Heart left ventricle (tissue), 16 donors: ENCODE data around the gene MYMK. TPM values are rescaled to one million over a fixed set of nuclear protein-coding genes. Genes with fewer than 3 reads are reported as not detected.

Source experiments
- ATAC-seq, 4 donors: fragments of 200-7000 bp; cut with Tn5 transposase; one replicate each; pipeline ENCODE4 v1.9.1; 2020 to 2022; ENCODE audit warnings: moderate library complexity in 4 of 4, mild to moderate bottlenecking in 3 of 4, moderate number of reproducible peaks in 1 of 4
- DNase-seq, 5 donors: peaks; one replicate each; pipeline ENCODE4 v3.0.0-alpha.2; 2020
- H3K27ac ChIP-seq, 12 donors: fragments of 200-600 bp; sonication (generic) in 4 of 12; one replicate each; pipeline versions ENCODE4 v1.5.0 to v1.8.0; 2016 to 2022; ENCODE audit warnings: mild to moderate bottlenecking in 2 of 12
- H3K27me3 ChIP-seq, 9 donors: fragments of 200-600 bp; sonication (generic) in 2 of 9; one replicate each; pipeline versions ENCODE4 v1.5.1 to v1.8.0; 2016 to 2022; ENCODE audit warnings: mild to moderate bottlenecking in 3 of 9
- H3K36me3 ChIP-seq, 9 donors: fragments of 200-600 bp; sonication (generic) in 2 of 9; one replicate each; pipeline versions ENCODE4 v1.5.0 to v1.8.0; 2018 to 2022; ENCODE audit warnings: mild to moderate bottlenecking in 2 of 9
- H3K4me1 ChIP-seq, 12 donors: fragments of 200-600 bp; sonication (generic) in 4 of 12; one replicate each; pipeline versions ENCODE4 v1.5.0 to v1.8.0; 2016 to 2022; ENCODE audit warnings: mild to moderate bottlenecking in 3 of 12
- H3K4me3 ChIP-seq, 12 donors: fragments of 200-600 bp; sonication (generic) in 4 of 12; one replicate each; pipeline versions ENCODE4 v1.5.0 to v1.8.0; 2017 to 2022; ENCODE audit warnings: mild to moderate bottlenecking in 9 of 12, moderate library complexity in 4 of 12
- H3K9me3 ChIP-seq, 12 donors: fragments of 200-600 bp; sonication (generic) in 4 of 12; one replicate each; pipeline versions ENCODE4 v1.5.0 to v1.8.0; 2016 to 2022; ENCODE audit warnings: mild to moderate bottlenecking in 1 of 12
- CTCF ChIP-seq, 12 donors: fragments of 200-600 bp; sonication (generic) in 4 of 12; IDR thresholded peaks; one replicate each; pipeline versions ENCODE4 v1.5.0 to v1.8.0; 2018 to 2022; ENCODE audit warnings: antibody characterized with exemption in 12 of 12, mild to moderate bottlenecking in 5 of 12
- POLR2A ChIP-seq, 2 donors: fragments of 450-650 bp; IDR thresholded peaks; one replicate each; pipeline ENCODE4 v1.6.1; 2017; ENCODE audit warnings: antibody characterized with exemption in 2 of 2, mild to moderate bottlenecking in 2 of 2, moderate library complexity in 2 of 2
- WGBS, 4 donors: extraction: QIAGEN DNeasy Blood & Tissue Kit in 2 of 4; methylation state at CpG; one replicate each; pipeline versions ENCODE4 v1.1.5 to v1.1.7; 2013 to 2018; 5-methylcytosine and 5-hydroxymethylcytosine counted together
- intact Hi-C, 10 donors: fragments of 100-400 bp; cut with DNase I; formaldehyde crosslinking; loops; one replicate each; pipeline versions ENCODE4 v1.11.1 to v1.14.2; 2022
- long read RNA-seq, 3 donors: library from polyadenylated mRNA; unstranded; transcript quantifications; one replicate each; pipeline ENCODE4 v2.0.0, GENCODE V29; 2020 to 2021
- polyA plus RNA-seq, 2 donors: library from polyadenylated mRNA; stranded (reverse); fragments of 200-250 nt; gene quantifications; one replicate each; pipeline ENCODE4 v1.2.3, GENCODE V29; 2013
- total RNA-seq, 9 donors: library from RNA; depleted of rRNA in 2 of 9; stranded (reverse); fragments of >200 nt in 2 of 9; fragmentation: NEBNext Ultra II Directional in 3 of 9; extraction: Animal tissue kit (Norgen Biotek cat#: 25700) in 3 of 9; gene quantifications; one replicate each; pipeline versions ENCODE4 v1.1.0 to v1.2.4, GENCODE V29; 2016 to 2023
- donor health status: ischemic (EF 13 %, LVEDD 7.1; RV severe dilation, severe dysfunction).
- donor health status: healthy with polysubstance abuse.
- donor health status: DM: no; HTN: yes; CAD: no.
- donor health status: DM: no; HTN: no; CAD: no.
- donor health status: ischemic (EF 25% LVEDD 6.9; RV normal size, moderate dysfunction).
- donor health status: ischemic (EF 25% LVEDD 5.7; RV mildly dilated, moderate dysfunction).
- donor health status: healthy.
- donor health status: DM: yes; HTN: yes; CAD: no.
- donor health status: ischemic (EF 35%, LVEDD 5.7; RV mildly dilated, moderate dysfunction).
- donor health status: nonischemic (EF 11% LVEDD 7.7; RV severe dilation, severe dysfunction).
- donor health status: DM: yes; HTN: yes; CAD: no.
- donor health status: PGD.
- donor health status: ischemic (EF 29% LVEDD 5.4; RV normal size, mild dysfunction).
- donor health status: nonischemic (EF 23%, LVEDD 6.1; RV moderate dilation, normal function).

The MYMK gene
- not detected for total RNA-seq
- polyA plus RNA-seq = not detected
- long read RNA-seq, donor 1 = 0 reads
- long read RNA-seq, donor 2 = 0 reads
- long read RNA-seq, donor 3 = 0 reads

GRCh38 chr9:133524679-133525228, at the start of gene MYMK:
MYMK (minus strand) TSS chr9:133524959; CDS start chr9:133524844, 115 bp downstream.
- TF ChIP-seq CTCF (IDR thresholded peaks at IDR 0.05) (no peak), POLR2A (IDR thresholded peaks at IDR 0.05) (no peak)
- peak in 2 of 5 donors; percentile 20 to 30 for DNase-seq

GRCh38 chr9:133573791-133574515, 49.2 kb upstream of the MYMK start:
- TF ChIP-seq CTCF (IDR thresholded peaks at IDR 0.05) (no peak), POLR2A (IDR thresholded peaks at IDR 0.05) (no peak)
- intact Hi-C loops = loop anchor here in 1 of 10 donors (5.0 kb wide), 1 partner anchor 37 kb away; no protein-coding TSS in a partner anchor
- H3K27ac ChIP-seq = no peak overlapping the region
- peaks cover 0 to 35% (median 14%) of the 10 kb centered on the region in 12 donors for H3K4me1 ChIP-seq
- no peak for ATAC-seq
- no peak overlapping the region for H3K4me3 ChIP-seq
- H3K36me3 ChIP-seq = peaks cover 0 to 21% (median 0%) of the 10 kb centered on the region in 9 donors
- H3K27me3 ChIP-seq = peaks cover 0 to 11% (median 0%) of the 10 kb centered on the region in 9 donors
- no peaks in the 10 kb centered on the region for H3K9me3 ChIP-seq
- DNase-seq = no peak
- 93 to 96% (median 95%) methylated on average over 17 to 21 of the region's 21 CpGs for WGBS, 4 donors

More at GRCh38 chr9:133524679-133525228, at the start of gene MYMK:
- WGBS, 4 donors = 93 to 99% (median 97%) methylated on average over 16 to 17 of the region's 17 CpGs
- H3K27ac ChIP-seq = no peak within 1 kb of the TSS
- intact Hi-C loops = no loop called here
- ATAC-seq = no peak
- H3K4me1 ChIP-seq = peaks cover 3 to 43% (median 26%) of the 10 kb centered on the region in 12 donors
- H3K4me3 ChIP-seq = no peak within 1 kb of the TSS
- no peaks in the 10 kb centered on the region for H3K36me3 ChIP-seq
- no peaks in the 10 kb centered on the region for H3K9me3 ChIP-seq
- H3K27me3 ChIP-seq = peaks cover 0 to 11% (median 0%) of the 10 kb centered on the region in 9 donors

- TF ChIP-seq CTCF (IDR thresholded peaks at IDR 0.05) (no peak), POLR2A (IDR thresholded peaks at IDR 0.05) (no peak)
- WGBS, 4 donors = 33 to 46% (median 41%) methylated on average over 7 to 15 of the region's 15 CpGs
- H3K27me3 ChIP-seq = peaks cover 0 to 10% (median 0%) of the 10 kb centered on the region in 9 donors
- peak; percentile 90 to 97 (median 93) for ATAC-seq
- peaks cover 0 to 35% (median 14%) of the 10 kb centered on the region in 12 donors for H3K4me1 ChIP-seq
- peak overlapping the region in 4 of 12 donors; percentile 29 to 57 (median 39) for H3K27ac ChIP-seq
- no peak overlapping the region for H3K4me3 ChIP-seq
- DNase-seq = peak; percentile 76 to 92 (median 86)
- H3K9me3 ChIP-seq = no peaks in the 10 kb centered on the region
- intact Hi-C loops = loop anchor here in 1 of 10 donors (5.0 kb wide), 1 partner anchor 36 kb away; no protein-coding TSS in a partner anchor
- H3K36me3 ChIP-seq = peaks cover 0 to 26% (median 0%) of the 10 kb centered on the region in 9 donors
These were observed 48.1 kb upstream of the MYMK start for GRCh38 chr9:133572821-133573361.
